Neural progenitor cell (in vitro differentiated cells): ENCODE results near the gene IFT122. TPM values are rescaled to one million over a fixed set of nuclear protein-coding genes. Genes with fewer than 3 reads are reported as not detected.
A peak's percentile ranks its signal among the peaks of the same experiment; 100 is the strongest.

Experiments
- DNase-seq: peaks from one replicate; pipeline ENCODE4 v3.0.0-alpha.2; 2016; ENCODE audit warnings: low spot score
- H2AFZ ChIP-seq: fragments of 200-600 bp; sonication (generic); replicated peaks from 2 replicates; pipeline ENCODE4 v1.6.1; 2016; ENCODE audit warnings: antibody characterized with exemption
- H3F3A ChIP-seq: fragments of 200-600 bp; sonication (generic); 2 replicates; pipeline ENCODE4 v1.6.1; 2016; ENCODE audit warnings: antibody characterized with exemption, low read depth
- H3K27ac ChIP-seq: fragments of 200-600 bp; sonication (generic); 2 replicates; pipeline ENCODE4 v1.5.1; 2016; ENCODE audit warnings: mild to moderate bottlenecking
- H3K27me3 ChIP-seq: fragments of 200-600 bp; sonication (generic); 2 replicates; pipeline ENCODE4 v1.6.1; 2016; ENCODE audit warnings: mild to moderate bottlenecking, moderate library complexity
- H3K36me3 ChIP-seq: fragments of 200-600 bp; sonication (generic); 2 replicates; pipeline ENCODE4 v1.5.1; 2016
- H3K4me1 ChIP-seq: fragments of 200-600 bp; sonication (generic); 2 replicates; pipeline ENCODE4 v1.6.1; 2016; ENCODE audit warnings: mixed run types
- H3K4me2 ChIP-seq: fragments of 200-600 bp; sonication (generic); 2 replicates; pipeline ENCODE4 v1.6.1; 2016
- H3K4me3 ChIP-seq: fragments of 200-600 bp; sonication (generic); 2 replicates; pipeline ENCODE4 v1.5.1; 2016
- H3K79me2 ChIP-seq: fragments of 200-600 bp; sonication (generic); 2 replicates; pipeline ENCODE4 v1.6.1; 2016; ENCODE audit warnings: low read depth
- H3K9ac ChIP-seq: fragments of 200-600 bp; sonication (generic); 2 replicates; pipeline ENCODE4 v1.6.1; 2016
- H3K9me3 ChIP-seq: fragments of 200-600 bp; sonication (generic); 2 replicates; pipeline ENCODE4 v1.5.1; 2016; ENCODE audit warnings: low read depth
- H4K20me1 ChIP-seq: fragments of 200-600 bp; sonication (generic); 2 replicates; pipeline ENCODE4 v1.6.1; 2016; ENCODE audit warnings: low read depth
- H3K27ac Mint-ChIP-seq: 3 replicates; pipeline ENCODE4 v1.8.0; 2021; ENCODE audit warnings: mixed read lengths
- H3K27me3 Mint-ChIP-seq: 2 replicates; pipeline ENCODE4 v1.8.0; 2022; ENCODE audit warnings: low read depth, mild to moderate bottlenecking, inconsistent platforms, moderate library complexity, mixed read lengths; ENCODE audit not compliant: insufficient read depth
- H3K36me3 Mint-ChIP-seq: 3 replicates; pipeline ENCODE4 v1.8.0; 2021; ENCODE audit warnings: mixed read lengths
- H3K4me1 Mint-ChIP-seq: 3 replicates; pipeline ENCODE4 v1.8.0; 2021; ENCODE audit warnings: mixed read lengths
- H3K4me3 Mint-ChIP-seq: 3 replicates; pipeline ENCODE4 v1.8.0; 2021; ENCODE audit warnings: mild to moderate bottlenecking, moderate library complexity, mixed read lengths
- H3K9me3 Mint-ChIP-seq: 3 replicates; pipeline ENCODE4 v1.8.0; 2020; ENCODE audit warnings: mixed read lengths
- EZH2 ChIP-seq: fragments of 200-600 bp; sonication (generic); IDR thresholded peaks from 2 replicates; pipeline ENCODE4 v1.6.1; 2017; ENCODE audit warnings: antibody characterized with exemption, mild to moderate bottlenecking, moderate library complexity
- EZH2phosphoT487 ChIP-seq: fragments of 200-600 bp; sonication (generic); IDR thresholded peaks from 2 replicates; pipeline ENCODE4 v1.6.1; 2017; ENCODE audit warnings: antibody characterized with exemption
- total RNA-seq: library from RNA; depleted of rRNA; stranded (reverse); fragments of >200 nt; gene quantifications from 2 replicates; pipeline ENCODE4 v1.2.3, GENCODE V29; 2015; ENCODE audit warnings: low replicate concordance
- TF ChIP-seq, protein P1 (sequence below): fragments of 200-600 bp; sonication (generic); IDR thresholded peaks from 2 replicates; pipeline ENCODE4 v1.5.1; 2017; ENCODE audit warnings: antibody characterized with exemption, mild to moderate bottlenecking

The IFT122 gene
- total RNA-seq, 1 donor from 2014 or later: 48.0 TPM

DNA sequence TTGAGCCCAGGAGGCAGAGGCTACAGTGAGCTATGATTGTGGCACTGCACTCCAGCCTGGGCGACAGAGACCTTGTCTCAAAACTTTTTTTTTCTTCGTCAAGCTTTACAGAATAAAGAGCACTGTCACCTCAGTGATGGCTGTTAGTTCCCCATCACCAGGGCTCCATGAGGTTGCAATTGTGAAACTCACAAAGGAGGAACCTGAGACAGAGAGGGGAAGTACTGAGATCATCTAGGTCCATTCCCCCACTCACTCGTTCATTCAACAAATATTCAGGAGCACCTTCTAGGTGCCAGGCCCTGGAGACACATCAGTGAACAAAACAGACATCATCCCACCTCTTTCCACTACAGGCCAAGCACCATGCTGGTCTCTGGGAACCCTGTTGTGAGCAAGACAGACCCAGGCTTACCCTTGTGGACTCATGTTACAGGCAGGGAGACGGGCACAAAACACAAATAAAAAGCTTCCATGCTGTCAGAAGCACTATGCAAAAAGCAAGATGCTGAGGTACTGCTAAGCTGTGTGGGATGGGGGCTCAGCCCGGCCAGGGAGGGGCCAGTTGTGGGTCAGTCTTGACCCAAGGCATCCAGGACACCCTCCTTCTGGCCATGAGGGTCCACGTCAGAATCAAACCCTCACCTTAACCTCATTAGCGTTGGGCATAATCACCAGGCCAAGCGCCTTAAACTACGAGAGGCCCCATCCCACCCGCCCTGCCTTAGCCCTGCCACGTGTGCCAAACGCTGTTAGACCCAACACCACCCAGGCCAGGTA lies 86.3 kb downstream of the IFT122 start:
- Histone ChIP-seq H3K4me2 (peak overlapping the region; percentile 24), H3K27ac (no peak overlapping the region), H3K9ac (no peak overlapping the region), H2AFZ (no peak overlapping the region), H3K4me3 (no peak overlapping the region), H3F3A (peaks cover 9% of the 10 kb centered on the region), H4K20me1 (no peaks in the 10 kb centered on the region), H3K36me3 (no peaks in the 10 kb centered on the region), H3K27me3 (no peaks in the 10 kb centered on the region), H3K4me1 (peaks cover 26% of the 10 kb centered on the region), H3K9me3 (no peaks in the 10 kb centered on the region), H3K79me2 (no peaks in the 10 kb centered on the region)
- peak; percentile 51 for DNase-seq
- TF ChIP-seq, protein P1, sequence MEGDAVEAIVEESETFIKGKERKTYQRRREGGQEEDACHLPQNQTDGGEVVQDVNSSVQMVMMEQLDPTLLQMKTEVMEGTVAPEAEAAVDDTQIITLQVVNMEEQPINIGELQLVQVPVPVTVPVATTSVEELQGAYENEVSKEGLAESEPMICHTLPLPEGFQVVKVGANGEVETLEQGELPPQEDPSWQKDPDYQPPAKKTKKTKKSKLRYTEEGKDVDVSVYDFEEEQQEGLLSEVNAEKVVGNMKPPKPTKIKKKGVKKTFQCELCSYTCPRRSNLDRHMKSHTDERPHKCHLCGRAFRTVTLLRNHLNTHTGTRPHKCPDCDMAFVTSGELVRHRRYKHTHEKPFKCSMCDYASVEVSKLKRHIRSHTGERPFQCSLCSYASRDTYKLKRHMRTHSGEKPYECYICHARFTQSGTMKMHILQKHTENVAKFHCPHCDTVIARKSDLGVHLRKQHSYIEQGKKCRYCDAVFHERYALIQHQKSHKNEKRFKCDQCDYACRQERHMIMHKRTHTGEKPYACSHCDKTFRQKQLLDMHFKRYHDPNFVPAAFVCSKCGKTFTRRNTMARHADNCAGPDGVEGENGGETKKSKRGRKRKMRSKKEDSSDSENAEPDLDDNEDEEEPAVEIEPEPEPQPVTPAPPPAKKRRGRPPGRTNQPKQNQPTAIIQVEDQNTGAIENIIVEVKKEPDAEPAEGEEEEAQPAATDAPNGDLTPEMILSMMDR: no peak
- no peak for TF ChIP-seq EZH2
- Mint-ChIP-seq H3K36me3 (no peaks in the 10 kb centered on the region), H3K4me3 (no peak overlapping the region), H3K27ac (peak overlapping the region; percentile 72), H3K27me3 (peaks cover 6% of the 10 kb centered on the region), H3K9me3 (no peaks in the 10 kb centered on the region), H3K4me1 (peaks cover 33% of the 10 kb centered on the region)

DNA sequence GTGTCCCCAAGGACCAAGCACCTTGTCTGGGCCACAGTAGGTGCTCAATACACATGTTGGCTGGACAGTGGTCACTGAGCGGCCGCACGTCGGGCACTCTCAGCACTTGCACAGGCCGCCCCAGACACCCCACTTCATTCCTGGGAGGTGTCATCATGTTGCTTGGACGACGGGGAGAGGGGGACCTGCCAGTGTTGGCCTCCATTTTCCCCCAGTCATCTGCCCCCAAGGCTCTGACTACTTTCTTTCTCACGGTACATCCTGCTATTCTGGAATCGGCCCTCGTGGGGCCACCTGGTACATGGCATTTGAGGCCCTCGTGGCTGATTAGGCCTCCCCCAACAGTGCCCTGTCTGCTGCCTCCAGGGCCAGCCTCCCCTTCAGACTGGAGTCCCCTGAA lies 87.2 kb downstream of the IFT122 start:
- peaks cover 26% of the 10 kb centered on the region for H3K4me1 ChIP-seq
- peaks cover 5% of the 10 kb centered on the region for H3F3A ChIP-seq
- H3K27me3 Mint-ChIP-seq: peaks cover 6% of the 10 kb centered on the region
- H3K4me2 ChIP-seq: no peak overlapping the region
- DNase-seq: no peak
- peaks cover 31% of the 10 kb centered on the region for H3K4me1 Mint-ChIP-seq
- no peak for TF ChIP-seq EZH2
- no peak for TF ChIP-seq EZH2phosphoT487
- TF ChIP-seq, protein P1: no peak
- no peak overlapping the region for H3K9ac ChIP-seq
- H3K9me3 Mint-ChIP-seq: peaks cover 2% of the 10 kb centered on the region
- no peaks in the 10 kb centered on the region for H3K79me2 ChIP-seq
- H3K27ac ChIP-seq: no peak overlapping the region
- no peaks in the 10 kb centered on the region for H3K27me3 ChIP-seq
- no peak overlapping the region for H3K4me3 Mint-ChIP-seq
- no peaks in the 10 kb centered on the region for H3K9me3 ChIP-seq
- H2AFZ ChIP-seq: no peak overlapping the region
- no peaks in the 10 kb centered on the region for H3K36me3 Mint-ChIP-seq
- peak overlapping the region; percentile 62 for H3K27ac Mint-ChIP-seq
- no peak overlapping the region for H3K4me3 ChIP-seq
- no peaks in the 10 kb centered on the region for H4K20me1 ChIP-seq
- H3K36me3 ChIP-seq: no peaks in the 10 kb centered on the region

DNA sequence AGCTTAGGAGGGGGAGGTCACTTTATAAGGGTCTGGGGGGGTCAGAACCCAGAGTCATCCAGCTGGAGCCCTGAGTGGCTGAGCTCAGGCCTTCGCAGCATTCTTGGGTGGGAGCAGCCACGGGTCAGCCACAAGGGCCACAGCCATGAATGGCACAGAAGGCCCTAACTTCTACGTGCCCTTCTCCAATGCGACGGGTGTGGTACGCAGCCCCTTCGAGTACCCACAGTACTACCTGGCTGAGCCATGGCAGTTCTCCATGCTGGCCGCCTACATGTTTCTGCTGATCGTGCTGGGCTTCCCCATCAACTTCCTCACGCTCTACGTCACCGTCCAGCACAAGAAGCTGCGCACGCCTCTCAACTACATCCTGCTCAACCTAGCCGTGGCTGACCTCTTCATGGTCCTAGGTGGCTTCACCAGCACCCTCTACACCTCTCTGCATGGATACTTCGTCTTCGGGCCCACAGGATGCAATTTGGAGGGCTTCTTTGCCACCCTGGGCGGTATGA lies 88.6 kb downstream of the IFT122 start, which contains the start of gene RHO:
TSS of gene RHO (plus strand) at position 51 of the 512 bp plus-strand sequence. CDS start at position 146, 95 bp downstream.
- Mint-ChIP-seq H3K36me3 (no peaks in the 10 kb centered on the region), H3K4me1 (peaks cover 28% of the 10 kb centered on the region), H3K27me3 (peaks cover 6% of the 10 kb centered on the region), H3K27ac (peak within 1 kb of the TSS; percentile 73), H3K9me3 (peaks cover 2% of the 10 kb centered on the region), H3K4me3 (peak within 1 kb of the TSS; percentile 39)
- Histone ChIP-seq H3K4me1 (peaks cover 26% of the 10 kb centered on the region), H4K20me1 (no peaks in the 10 kb centered on the region), H3K27me3 (no peaks in the 10 kb centered on the region), H2AFZ (no peak within 1 kb of the TSS), H3K4me2 (no peak within 1 kb of the TSS), H3K9me3 (no peaks in the 10 kb centered on the region), H3K36me3 (no peaks in the 10 kb centered on the region), H3F3A (peaks cover 5% of the 10 kb centered on the region), H3K4me3 (no peak within 1 kb of the TSS), H3K9ac (no peak within 1 kb of the TSS), H3K79me2 (no peaks in the 10 kb centered on the region), H3K27ac (no peak within 1 kb of the TSS)
- no peak for DNase-seq
- TF ChIP-seq, protein P1: no peak
- no peak for TF ChIP-seq EZH2
- no peak for TF ChIP-seq EZH2phosphoT487
